22Rv1 (cell line): ENCODE data around the gene AXIN1.

Experiments
- ZFX ChIP-seq: fragments of 450-650 bp; IDR thresholded peaks from 2 replicates; pipeline ENCODE4 v1.6.1; 2017; ENCODE audit warnings: antibody characterized with exemption, borderline replicate concordance
- TF ChIP-seq, protein P1 (sequence below): fragments of 450-650 bp; IDR thresholded peaks from 2 replicates; pipeline ENCODE4 v1.5.1; 2017; ENCODE audit warnings: mild to moderate bottlenecking

DNA sequence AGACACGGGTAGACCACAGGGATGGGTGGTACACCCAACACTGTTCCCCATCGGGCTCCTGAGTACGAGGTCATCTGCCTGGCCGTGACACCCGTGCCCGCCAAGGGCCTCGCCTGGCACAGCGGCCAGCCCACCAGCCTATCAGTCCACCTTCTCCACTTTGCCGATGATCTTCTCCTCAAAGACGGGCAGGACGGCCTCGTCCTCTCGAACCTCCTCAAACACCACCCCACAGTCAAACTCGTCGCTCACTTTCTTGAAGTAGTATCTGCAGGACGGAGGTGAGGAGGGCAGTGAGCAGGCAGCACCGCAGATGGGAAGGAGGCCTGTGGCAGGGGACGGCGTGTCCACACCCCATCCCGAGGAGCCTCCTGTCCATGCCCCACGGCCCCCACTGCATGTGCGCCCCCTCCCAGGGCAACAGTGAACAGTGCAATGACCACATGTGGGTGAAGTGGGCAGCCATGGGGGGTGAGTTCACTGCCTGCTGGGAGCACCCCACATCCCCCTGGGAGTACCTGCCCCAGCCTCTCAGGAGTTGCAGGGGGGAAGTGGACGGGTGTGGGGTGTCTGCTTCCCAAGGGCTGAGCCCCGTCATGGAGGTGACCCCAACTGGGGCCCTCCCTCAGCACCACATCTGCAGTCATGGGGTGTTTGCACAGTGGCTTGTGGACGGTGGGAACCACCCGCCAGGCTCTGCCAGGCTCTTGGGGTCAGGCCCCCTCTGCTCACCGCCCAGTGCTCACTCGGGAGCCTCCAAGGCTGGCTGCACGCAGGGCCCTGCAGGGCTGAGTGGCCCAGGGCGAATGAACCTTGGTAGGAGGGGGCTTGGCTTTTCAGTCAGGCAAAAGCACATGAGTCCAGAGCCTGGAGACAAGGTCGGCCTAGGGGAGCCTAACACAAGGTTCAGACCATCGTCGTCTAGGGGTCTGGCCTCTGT, 64.3 kb downstream of the AXIN1 start:
- TF ChIP-seq, protein P1, sequence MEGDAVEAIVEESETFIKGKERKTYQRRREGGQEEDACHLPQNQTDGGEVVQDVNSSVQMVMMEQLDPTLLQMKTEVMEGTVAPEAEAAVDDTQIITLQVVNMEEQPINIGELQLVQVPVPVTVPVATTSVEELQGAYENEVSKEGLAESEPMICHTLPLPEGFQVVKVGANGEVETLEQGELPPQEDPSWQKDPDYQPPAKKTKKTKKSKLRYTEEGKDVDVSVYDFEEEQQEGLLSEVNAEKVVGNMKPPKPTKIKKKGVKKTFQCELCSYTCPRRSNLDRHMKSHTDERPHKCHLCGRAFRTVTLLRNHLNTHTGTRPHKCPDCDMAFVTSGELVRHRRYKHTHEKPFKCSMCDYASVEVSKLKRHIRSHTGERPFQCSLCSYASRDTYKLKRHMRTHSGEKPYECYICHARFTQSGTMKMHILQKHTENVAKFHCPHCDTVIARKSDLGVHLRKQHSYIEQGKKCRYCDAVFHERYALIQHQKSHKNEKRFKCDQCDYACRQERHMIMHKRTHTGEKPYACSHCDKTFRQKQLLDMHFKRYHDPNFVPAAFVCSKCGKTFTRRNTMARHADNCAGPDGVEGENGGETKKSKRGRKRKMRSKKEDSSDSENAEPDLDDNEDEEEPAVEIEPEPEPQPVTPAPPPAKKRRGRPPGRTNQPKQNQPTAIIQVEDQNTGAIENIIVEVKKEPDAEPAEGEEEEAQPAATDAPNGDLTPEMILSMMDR = no peak
- TF ChIP-seq ZFX = no peak
